ENCODE data around the gene ADAMTS4.

Gene ADAMTS4

DNA sequence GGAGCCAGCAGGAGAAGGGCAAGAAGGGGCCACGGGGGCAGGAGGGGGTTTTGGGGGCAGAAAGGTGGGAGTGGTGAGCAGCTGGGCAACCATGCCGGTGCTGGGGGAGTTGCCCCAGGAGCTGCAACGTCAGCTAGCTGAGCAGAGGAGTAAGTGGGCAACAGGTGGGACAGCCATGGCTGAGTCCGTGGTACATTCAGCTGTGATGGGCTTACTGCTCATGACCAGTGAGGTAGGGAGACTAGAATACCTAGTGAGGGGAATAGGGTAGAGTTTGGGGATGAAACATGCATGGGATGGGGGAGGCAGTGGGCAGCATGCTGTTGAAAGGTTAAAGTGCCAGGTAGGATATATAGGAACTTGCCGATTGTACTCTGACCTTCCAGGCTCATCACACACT, 37.2 kb downstream of the ADAMTS4 start:
- TF ChIP-seq, protein P1, sequence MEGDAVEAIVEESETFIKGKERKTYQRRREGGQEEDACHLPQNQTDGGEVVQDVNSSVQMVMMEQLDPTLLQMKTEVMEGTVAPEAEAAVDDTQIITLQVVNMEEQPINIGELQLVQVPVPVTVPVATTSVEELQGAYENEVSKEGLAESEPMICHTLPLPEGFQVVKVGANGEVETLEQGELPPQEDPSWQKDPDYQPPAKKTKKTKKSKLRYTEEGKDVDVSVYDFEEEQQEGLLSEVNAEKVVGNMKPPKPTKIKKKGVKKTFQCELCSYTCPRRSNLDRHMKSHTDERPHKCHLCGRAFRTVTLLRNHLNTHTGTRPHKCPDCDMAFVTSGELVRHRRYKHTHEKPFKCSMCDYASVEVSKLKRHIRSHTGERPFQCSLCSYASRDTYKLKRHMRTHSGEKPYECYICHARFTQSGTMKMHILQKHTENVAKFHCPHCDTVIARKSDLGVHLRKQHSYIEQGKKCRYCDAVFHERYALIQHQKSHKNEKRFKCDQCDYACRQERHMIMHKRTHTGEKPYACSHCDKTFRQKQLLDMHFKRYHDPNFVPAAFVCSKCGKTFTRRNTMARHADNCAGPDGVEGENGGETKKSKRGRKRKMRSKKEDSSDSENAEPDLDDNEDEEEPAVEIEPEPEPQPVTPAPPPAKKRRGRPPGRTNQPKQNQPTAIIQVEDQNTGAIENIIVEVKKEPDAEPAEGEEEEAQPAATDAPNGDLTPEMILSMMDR (IDR thresholded peaks at IDR 0.05; ENCODE audit: extremely low read depth, missing control alignments) = no peak
- no peak for DNase-seq (ENCODE audit: low spot score)

DNA sequence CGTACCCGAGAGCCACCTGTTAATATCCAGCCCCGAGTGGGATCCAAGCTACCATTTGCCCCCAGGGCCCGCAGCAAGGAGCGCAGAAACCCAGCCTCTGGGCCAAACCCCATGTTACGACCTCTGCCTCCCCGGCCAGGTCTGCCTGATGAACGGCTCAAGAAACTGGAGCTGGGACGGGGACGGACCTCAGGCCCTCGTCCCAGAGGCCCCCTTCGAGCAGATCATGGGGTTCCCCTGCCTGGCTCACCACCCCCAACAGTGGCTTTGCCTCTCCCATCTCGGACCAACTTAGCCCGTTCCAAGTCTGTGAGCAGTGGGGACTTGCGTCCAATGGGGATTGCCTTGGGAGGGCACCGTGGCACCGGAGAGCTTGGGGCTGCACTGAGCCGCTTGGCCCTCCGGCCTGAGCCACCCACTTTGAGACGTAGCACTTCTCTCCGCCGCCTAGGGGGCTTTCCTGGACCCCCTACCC, 38.1 kb downstream of the ADAMTS4 start:
- DNase-seq (ENCODE audit: low spot score) = no peak
- TF ChIP-seq, protein P1 (IDR thresholded peaks at IDR 0.05; ENCODE audit: extremely low read depth, missing control alignments) = no peak

DNA sequence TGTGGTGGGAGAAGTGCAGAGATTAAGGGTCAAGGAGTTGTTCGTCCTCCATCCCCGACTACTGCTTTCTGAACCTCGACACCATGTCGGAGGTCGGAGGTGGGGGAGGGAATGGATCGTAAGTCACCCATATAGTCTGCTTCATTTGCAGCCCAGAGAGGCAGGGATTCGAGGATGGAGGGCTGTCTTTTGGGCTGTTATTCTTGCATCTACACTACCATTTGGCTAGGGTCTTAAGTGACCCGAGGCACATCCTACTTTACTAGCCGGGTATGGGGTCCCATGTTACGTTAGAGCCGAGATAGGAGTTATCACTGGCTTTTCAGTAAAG, 39.0 kb downstream of the ADAMTS4 start:
- DNase-seq (ENCODE audit: low spot score) = no peak
- TF ChIP-seq, protein P1 (IDR thresholded peaks at IDR 0.05; ENCODE audit: extremely low read depth, missing control alignments) = no peak

DNA sequence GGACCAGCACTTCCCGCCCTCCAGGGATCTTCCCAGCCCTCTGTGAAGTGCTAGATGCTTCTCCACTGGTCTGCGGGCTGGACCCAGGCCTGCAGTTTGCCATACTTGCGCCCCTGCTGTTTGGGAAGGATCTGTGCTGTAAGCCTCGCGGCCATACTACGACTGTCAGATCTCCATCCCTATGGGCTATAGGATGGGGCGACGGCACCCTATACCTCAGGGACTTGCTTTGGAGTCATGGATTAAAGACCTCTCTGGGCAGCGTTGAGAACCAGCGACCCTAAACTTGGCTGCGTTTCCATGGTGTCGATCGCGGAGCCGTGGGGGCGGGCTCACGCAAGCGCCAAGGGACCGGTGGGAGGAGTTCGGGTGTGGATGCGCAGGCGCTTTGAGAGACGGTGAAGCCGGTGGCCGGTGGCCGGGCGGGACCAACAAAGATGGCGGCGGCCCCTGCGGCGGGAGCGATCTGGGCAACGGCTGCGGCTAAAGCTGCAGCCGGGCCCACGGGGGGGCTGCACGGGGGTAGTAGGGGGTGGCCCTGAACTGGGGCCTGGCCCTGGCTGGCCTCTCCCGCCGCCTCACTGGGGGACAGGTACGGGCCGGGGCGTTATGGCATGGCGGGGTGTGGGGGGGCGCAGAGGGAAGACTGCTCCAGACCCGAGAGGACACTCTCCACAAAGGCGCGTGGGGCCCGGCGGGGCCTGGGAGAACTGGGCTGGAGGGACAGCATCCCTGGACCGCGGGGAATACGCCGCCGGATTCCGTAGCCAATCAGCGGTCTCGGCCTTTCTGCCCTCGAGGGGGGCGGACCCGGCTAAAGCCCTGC, 39.6 kb downstream of the ADAMTS4 start, which contains the start of gene USP21:
Gene USP21 (plus strand): TSS at position 414 of the 826 bp plus-strand sequence. CDS start 1,141 bp downstream, outside the sequence.
- TF ChIP-seq, protein P1 (IDR thresholded peaks at IDR 0.05; ENCODE audit: extremely low read depth, missing control alignments) = no peak
- DNase-seq (ENCODE audit: low spot score) = peak; percentile 94

DNA sequence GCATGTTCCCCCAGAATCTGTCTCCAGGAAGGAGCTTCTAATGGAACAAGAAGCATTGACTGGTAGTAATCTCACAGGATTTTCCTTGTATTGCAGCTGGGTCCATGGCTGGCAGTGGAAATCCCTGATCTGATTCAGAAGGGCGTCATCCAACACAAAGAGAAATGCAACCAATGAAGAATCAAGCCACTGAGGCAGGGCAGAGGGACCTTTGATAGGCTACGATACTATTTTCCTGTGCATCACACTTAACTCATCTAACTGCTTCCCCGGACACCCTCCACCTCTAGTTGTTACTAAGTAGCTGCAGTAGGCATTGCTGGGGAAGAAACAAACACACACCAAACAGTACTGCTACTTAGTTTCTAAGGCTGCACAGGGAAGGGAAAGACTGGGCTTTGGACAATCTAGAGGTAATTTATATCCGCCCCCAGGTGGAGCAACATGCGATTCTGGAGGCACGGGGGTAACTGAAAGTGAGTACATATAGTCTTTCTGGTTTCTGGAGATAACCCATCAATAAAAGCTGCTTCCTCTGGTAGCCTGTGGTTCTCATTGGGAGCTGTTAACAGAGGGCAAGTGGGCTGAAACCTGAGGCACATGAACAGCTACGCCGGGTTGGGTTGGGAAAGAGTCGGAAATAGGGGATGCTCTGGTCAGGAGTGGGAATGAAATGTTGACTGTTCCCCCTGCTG, 40.4 kb downstream of the ADAMTS4 start:
- TF ChIP-seq, protein P1 (IDR thresholded peaks at IDR 0.05; ENCODE audit: extremely low read depth, missing control alignments) = no peak
- DNase-seq (ENCODE audit: low spot score) = no peak

DNA sequence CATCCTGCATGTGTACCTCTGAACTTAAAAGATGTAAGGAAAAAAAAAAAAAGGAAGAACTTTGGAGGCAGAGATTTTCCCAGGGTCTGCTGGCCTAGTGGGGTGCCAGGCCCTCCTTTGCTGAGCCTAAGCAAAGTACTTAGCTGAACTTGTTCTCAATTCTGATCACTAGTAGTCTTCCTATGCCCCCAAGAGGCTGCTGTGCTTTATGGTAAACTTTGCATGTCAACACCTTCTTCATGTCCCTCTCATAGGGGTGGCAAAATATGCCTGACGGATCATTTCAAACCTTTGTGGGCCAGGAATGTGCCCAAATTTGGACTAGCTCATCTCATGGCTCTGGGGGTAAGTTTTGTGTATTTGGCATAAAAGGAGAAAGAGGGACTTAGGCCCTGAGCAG, 41.0 kb downstream of the ADAMTS4 start:
- no peak for DNase-seq (ENCODE audit: low spot score)
- TF ChIP-seq, protein P1 (IDR thresholded peaks at IDR 0.05; ENCODE audit: extremely low read depth, missing control alignments) = no peak

DNA sequence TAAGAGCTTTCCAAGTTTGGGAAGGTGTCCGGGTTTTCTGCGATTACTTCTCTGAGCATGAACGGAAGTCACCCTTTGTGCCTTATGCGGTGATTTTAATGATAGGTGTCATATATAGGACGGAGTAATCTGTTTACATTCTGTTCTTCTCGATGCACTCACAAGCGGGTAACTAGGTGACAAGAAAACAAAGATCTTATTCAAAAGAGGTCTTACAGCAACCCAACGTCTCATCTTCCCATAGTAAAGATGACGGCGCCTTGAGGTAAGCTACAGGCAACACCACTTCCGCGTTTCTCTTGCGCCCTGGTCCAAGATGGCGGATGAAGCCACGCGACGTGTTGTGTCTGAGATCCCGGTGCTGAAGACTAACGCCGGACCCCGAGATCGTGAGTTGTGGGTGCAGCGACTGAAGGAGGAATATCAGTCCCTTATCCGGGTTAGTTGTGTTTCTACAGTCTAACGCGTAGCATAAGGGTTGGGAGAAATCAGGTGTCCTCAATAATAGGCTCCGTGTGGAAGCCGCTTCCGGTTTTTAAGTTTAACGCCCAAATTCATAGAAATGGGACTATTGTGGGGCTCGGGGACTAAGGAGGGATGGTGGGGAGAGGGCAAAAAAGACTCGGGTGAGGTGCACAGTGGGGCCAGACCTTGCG, 45.0 kb downstream of the ADAMTS4 start, which contains the start of gene UFC1:
Gene UFC1 (plus strand): TSS at position 297 of the 656 bp plus-strand sequence. CDS start 20 bp downstream, at position 317.
- TF ChIP-seq, protein P1 (IDR thresholded peaks at IDR 0.05; ENCODE audit: extremely low read depth, missing control alignments) = no peak

More for the DNA sequence above, 45.0 kb downstream of the ADAMTS4 start, which contains the start of gene UFC1:
- peak; percentile 88 for DNase-seq (ENCODE audit: low spot score)

Measured in GM20000 (cell line).